ENCODE measurements around the gene MOXD1.
A peak's percentile ranks its signal among the peaks of the same experiment; 100 is the strongest.

- TF ChIP-seq CTCF (IDR thresholded peaks at IDR 0.05) (peak in 1 of 4 experiments; percentile 2), POLR2AphosphoS5 (IDR thresholded peaks at IDR 0.05) (no peak)
Measured at GRCh38 chr6:132401618-132402285, 477 bp upstream of the MOXD1 start.

All from prostate gland (tissue), 2 donors.